ENCODE measurements around the gene FRMD1. TPM values are rescaled to one million over a fixed set of nuclear protein-coding genes. Genes with fewer than 3 reads are reported as not detected.

Gene FRMD1
- polyA plus RNA-seq, 3 donors: not detected

DNA sequence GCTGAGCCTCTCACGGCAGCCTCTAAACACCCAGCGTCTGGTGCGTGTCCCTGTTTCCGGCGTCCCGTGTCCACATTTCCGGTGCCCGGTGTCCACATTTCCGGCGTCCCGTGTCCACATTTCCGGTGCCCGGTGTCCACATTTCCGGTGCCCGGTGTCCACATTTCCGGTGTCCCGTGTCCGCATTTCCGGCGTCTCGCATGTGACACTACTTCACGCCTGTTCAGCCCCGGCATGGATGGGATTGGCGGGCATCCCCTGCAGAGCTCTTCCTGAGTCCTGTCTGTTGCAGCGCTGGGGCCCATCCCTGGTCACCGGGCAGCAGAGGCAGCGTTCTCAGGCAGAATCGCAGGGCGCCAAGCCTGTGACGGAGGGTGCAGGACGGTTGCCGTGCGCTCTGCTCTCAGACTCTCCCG lies 3.2 kb downstream of the FRMD1 start:
- Mint-ChIP-seq H3K27me3 (ENCODE audit: low read depth in 3 of 3) (peaks cover 0 to 1% (median 0%) of the 10 kb centered on the region in 3 donors), H3K9me3 (peaks cover 0 to 8% (median 4%) of the 10 kb centered on the region in 7 donors), H3K36me3 (no peaks in the 10 kb centered on the region), H3K4me3 (no peak overlapping the region), H3K4me1 (no peaks in the 10 kb centered on the region), H3K27ac (no peak overlapping the region)
- no peak overlapping the region for H3K27ac ChIP-seq (ENCODE audit: low read depth in 1 of 2, low read length in 2 of 2)
- no peaks in the 10 kb centered on the region for H3K36me3 ChIP-seq (replicated peaks in 1 of 2; ENCODE audit: control insufficient read depth in 1 of 2, insufficient read depth in 2 of 2, low read length in 2 of 2)
- H3K9ac ChIP-seq (ENCODE audit: insufficient read depth, low read length, poor library complexity, severe bottlenecking): no peak overlapping the region
- TF ChIP-seq, protein P1, sequence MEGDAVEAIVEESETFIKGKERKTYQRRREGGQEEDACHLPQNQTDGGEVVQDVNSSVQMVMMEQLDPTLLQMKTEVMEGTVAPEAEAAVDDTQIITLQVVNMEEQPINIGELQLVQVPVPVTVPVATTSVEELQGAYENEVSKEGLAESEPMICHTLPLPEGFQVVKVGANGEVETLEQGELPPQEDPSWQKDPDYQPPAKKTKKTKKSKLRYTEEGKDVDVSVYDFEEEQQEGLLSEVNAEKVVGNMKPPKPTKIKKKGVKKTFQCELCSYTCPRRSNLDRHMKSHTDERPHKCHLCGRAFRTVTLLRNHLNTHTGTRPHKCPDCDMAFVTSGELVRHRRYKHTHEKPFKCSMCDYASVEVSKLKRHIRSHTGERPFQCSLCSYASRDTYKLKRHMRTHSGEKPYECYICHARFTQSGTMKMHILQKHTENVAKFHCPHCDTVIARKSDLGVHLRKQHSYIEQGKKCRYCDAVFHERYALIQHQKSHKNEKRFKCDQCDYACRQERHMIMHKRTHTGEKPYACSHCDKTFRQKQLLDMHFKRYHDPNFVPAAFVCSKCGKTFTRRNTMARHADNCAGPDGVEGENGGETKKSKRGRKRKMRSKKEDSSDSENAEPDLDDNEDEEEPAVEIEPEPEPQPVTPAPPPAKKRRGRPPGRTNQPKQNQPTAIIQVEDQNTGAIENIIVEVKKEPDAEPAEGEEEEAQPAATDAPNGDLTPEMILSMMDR (IDR thresholded peaks at IDR 0.05): no peak
- peaks cover 14 to 24% of the 10 kb centered on the region in 2 donors for H3K9me3 ChIP-seq (replicated peaks in 1 of 2; ENCODE audit: control insufficient read depth in 1 of 2, insufficient read depth in 1 of 2, low read length in 2 of 2)
- no peak overlapping the region for H3K4me3 ChIP-seq (replicated peaks in 1 of 3; ENCODE audit: low read depth in 2 of 3, low read length in 3 of 3)
- H2AFZ ChIP-seq (ENCODE audit: insufficient read depth, low read depth, low read length, poor library complexity, severe bottlenecking): no peak overlapping the region
- no peak for DNase-seq
- intact Hi-C loops (cut with micrococcal nuclease): no loop called here
- no peak overlapping the region for H3K4me2 ChIP-seq (replicated peaks; ENCODE audit: extremely low read depth, low read length, poor library complexity, severe bottlenecking)
- WGBS (ENCODE audit: insufficient coverage): 92% methylated on average over 20 of the region's 34 CpGs
- H4K20me1 ChIP-seq (ENCODE audit: insufficient read depth, low read length): no peaks in the 10 kb centered on the region
- no peaks in the 10 kb centered on the region for H3K27me3 ChIP-seq (ENCODE audit: control insufficient read depth in 2 of 2, insufficient read depth in 2 of 2, low read length in 2 of 2)
- no peaks in the 10 kb centered on the region for H3K4me1 ChIP-seq (ENCODE audit: control insufficient read depth in 1 of 2, insufficient read depth in 2 of 2, low read length in 2 of 2)
- no peaks in the 10 kb centered on the region for H3K79me2 ChIP-seq (ENCODE audit: insufficient read depth, low read length)

DNA sequence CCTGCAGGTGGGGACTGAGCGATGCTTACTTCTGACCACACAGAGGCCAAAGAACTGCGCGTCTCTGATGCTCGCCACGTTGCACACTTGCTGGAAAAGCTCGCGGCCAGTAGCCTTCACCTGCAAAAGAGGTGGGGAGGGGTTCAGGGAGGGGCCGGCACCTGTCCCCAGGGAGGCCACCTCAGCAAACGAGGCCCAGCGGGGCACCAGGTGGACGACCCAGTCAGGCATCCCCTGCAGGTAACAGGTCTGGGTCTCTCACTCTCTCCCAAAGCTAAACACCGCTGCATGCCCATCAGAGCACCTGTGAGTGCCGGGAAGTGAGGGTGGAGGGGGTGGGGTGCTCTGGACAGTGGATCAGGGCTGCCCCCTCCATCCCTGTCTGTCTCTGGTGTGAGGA lies 3.8 kb downstream of the FRMD1 start:
- no peak for DNase-seq
- Mint-ChIP-seq H3K9me3 (peaks cover 0 to 8% (median 4%) of the 10 kb centered on the region in 7 donors), H3K4me1 (no peaks in the 10 kb centered on the region), H3K4me3 (no peak overlapping the region), H3K27me3 (ENCODE audit: low read depth in 3 of 3) (peaks cover 0 to 1% (median 0%) of the 10 kb centered on the region in 3 donors), H3K36me3 (no peaks in the 10 kb centered on the region), H3K27ac (no peak overlapping the region)
- TF ChIP-seq, protein P1 (IDR thresholded peaks at IDR 0.05): no peak
- peaks cover 14 to 24% of the 10 kb centered on the region in 2 donors for H3K9me3 ChIP-seq (replicated peaks in 1 of 2; ENCODE audit: control insufficient read depth in 1 of 2, insufficient read depth in 1 of 2, low read length in 2 of 2)
- WGBS (ENCODE audit: insufficient coverage): 97% methylated on average over 8 of the region's 13 CpGs
- no peaks in the 10 kb centered on the region for H3K4me1 ChIP-seq (ENCODE audit: control insufficient read depth in 1 of 2, insufficient read depth in 2 of 2, low read length in 2 of 2)
- no peak overlapping the region for H3K4me3 ChIP-seq (replicated peaks in 1 of 3; ENCODE audit: low read depth in 2 of 3, low read length in 3 of 3)
- no peak overlapping the region for H3K9ac ChIP-seq (ENCODE audit: insufficient read depth, low read length, poor library complexity, severe bottlenecking)
- intact Hi-C loops (cut with micrococcal nuclease): no loop called here
- no peak overlapping the region for H3K4me2 ChIP-seq (replicated peaks; ENCODE audit: extremely low read depth, low read length, poor library complexity, severe bottlenecking)
- H3K27me3 ChIP-seq (ENCODE audit: control insufficient read depth in 2 of 2, insufficient read depth in 2 of 2, low read length in 2 of 2): no peaks in the 10 kb centered on the region
- H4K20me1 ChIP-seq (ENCODE audit: insufficient read depth, low read length): no peaks in the 10 kb centered on the region
- no peaks in the 10 kb centered on the region for H3K36me3 ChIP-seq (replicated peaks in 1 of 2; ENCODE audit: control insufficient read depth in 1 of 2, insufficient read depth in 2 of 2, low read length in 2 of 2)
- no peak overlapping the region for H3K27ac ChIP-seq (ENCODE audit: low read depth in 1 of 2, low read length in 2 of 2)
- no peak overlapping the region for H2AFZ ChIP-seq (ENCODE audit: insufficient read depth, low read depth, low read length, poor library complexity, severe bottlenecking)
- H3K79me2 ChIP-seq (ENCODE audit: insufficient read depth, low read length): no peaks in the 10 kb centered on the region

Data from CD14-positive monocyte (primary cell).